ENCODE measurements around the gene APOBEC3F.

GRCh38 chr22:39087881-39088684 lies 47.4 kb downstream of the APOBEC3F start:
- TF ChIP-seq POLR2A (IDR thresholded peaks at IDR 0.05) = no peak
- no peak for TF ChIP-seq POLR2AphosphoS5 (IDR thresholded peaks at IDR 0.05)
